GM10847 (cell line): ENCODE measurements around the gene DNAH11.

Source experiments
- POLR2A ChIP-seq: IDR thresholded peaks from 2 replicates; pipeline ENCODE4 v1.6.1; 2011; ENCODE audit not compliant: insufficient read length; ENCODE audit errors: extremely low read depth

The DNAH11 gene

DNA sequence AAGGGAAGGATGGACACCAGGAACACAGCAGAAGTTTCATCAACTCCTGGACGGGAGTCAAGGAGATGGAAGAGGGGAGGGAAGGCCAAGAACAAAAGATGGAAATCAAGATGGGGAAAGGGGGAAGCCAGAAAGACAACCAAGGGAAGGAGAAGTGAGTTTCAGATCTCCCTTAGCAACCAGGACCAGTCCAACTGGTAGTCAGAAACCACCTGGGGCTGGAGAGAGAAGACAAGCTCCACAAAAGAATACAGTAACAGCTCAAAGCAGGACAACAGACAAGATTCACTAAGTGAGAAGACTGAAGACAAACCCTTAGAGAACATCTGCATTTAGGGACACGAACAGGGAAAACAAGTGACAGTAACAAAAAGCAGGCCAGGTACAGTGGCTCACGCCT is 372.3 kb downstream of the DNAH11 start:
- TF ChIP-seq POLR2A, result no peak

DNA sequence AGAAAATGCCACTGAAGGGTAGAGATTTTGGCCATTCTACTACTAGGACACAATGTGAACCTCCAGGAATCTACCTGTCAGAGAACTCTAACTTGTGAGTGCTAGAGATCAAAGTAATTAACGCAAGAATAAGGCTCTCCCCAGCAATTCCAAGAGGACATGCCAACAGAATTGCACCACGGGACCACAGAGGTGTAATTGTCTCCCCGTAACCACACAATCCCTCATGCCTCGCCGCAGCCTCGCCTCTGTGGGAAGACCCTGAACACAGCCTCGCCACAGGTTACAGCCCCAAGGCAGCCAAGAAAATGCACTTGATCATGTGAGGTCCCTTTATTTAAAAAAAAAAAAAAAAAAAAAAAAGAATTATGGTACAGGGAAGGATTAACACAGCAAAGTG is 373.3 kb downstream of the DNAH11 start:
- TF ChIP-seq POLR2A, result no peak

DNA sequence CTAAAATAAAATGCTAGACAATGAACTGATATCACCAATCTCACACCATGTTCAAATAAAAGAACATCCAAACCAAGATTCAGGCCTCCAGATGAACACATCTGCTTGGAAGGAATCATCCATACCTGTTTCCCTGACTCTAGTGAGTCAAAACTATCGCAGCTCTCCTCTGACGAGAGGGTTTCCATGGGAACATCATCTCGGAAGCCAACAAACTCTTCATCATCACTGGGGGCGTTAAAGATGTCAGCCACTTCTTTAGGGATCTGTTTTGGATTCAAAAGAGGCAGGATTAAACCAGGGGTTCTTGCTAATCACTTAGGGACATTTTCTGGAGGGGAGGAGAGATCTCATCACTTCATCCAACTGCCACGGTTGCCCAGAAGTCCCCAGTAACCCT is 373.8 kb downstream of the DNAH11 start:
- no peak for TF ChIP-seq POLR2A

DNA sequence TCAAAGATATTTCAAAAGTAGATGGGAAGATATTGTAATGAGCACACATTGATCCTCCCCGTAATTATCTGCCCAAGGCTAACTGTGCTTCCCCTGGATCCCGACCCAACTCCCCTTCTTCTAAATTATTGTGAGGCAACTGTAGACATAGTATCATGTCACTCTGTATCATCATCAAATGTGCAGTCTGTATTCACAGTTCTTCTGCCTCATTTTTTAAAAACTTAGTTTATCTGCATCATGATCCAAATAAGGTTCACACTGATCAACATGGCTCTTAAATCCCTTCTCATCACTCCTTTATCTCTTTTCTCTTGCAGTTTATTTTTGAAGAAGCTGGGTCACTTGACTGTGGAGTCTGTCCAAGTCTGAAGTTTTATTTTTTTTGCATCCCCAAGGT is 375.4 kb downstream of the DNAH11 start:
- no peak for TF ChIP-seq POLR2A

DNA sequence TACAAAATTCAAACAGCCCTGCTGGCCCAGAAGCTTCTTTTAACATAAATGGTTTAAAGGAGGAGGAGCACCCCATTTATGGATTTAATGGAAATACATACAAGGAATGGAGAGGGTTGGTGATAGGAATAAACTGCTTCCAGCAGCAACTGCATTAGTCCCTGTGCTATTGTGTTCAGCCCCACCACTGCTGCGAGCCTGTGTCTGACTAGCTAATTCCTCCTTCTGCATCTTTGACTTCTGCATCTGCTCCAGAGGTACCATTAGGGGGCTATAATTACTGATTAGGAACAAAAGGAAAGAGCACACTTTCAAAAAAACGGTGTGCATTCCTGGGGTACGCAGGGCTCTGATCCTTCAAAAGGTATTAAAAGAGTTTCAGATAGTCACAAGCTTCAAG is 378.1 kb downstream of the DNAH11 start:
- no peak for TF ChIP-seq POLR2A

DNA sequence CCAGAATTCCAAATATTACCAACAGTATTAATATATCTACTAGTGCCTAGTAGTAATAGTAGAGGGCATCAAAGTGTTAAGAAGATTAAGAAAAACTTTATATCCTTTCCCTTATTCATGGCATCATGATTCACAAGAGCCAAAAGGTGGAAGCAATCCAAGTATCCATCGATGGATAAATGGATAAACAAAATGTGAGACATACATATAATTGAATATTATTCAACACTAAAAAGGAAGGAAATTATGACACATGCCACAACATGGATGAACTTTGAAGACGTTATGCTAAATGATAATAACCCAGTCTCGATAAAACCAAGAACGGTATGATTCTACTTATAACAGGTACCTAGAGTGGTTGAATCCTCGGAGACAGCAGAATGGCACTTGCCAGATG is 379.8 kb downstream of the DNAH11 start:
- no peak for TF ChIP-seq POLR2A

DNA sequence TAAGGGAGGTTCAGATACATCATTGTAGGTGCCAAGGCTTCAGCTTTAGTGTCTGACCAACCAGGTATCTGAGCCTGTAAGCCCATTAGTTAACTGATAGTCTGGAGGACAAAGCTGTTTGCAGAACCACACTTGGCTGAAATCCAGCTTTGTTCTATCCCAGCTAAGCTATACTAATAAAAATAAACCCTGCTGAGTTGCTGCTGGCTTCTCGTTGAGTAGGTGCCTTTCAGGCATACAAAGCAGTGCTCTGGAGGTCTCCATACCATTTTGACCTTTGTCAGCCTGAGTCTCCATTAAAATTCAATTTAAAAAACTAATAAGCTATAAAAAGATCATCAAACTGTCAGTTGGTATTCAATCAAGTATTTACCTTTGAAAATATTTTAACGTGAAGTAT is 380.8 kb downstream of the DNAH11 start:
- TF ChIP-seq POLR2A, result no peak

DNA sequence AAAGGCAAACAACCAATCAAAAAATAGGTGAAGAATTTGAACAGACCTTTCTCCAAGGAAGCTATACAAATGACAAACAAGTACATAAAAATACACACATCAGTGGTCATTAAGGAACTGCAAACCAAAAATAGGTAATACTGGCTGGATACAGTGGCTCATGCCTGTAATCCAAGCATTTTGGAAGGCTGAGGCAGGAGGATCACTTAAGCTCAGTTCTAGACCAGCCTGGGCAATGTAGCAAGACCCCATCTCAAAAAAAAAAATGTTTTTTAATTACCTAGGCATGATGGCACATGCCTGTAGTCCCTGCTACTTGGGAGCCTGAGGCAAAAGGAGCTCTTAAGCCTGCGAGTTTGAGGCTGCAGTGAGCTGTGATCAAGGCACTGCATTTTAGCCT is 383.6 kb downstream of the DNAH11 start:
- TF ChIP-seq POLR2A, result no peak

DNA sequence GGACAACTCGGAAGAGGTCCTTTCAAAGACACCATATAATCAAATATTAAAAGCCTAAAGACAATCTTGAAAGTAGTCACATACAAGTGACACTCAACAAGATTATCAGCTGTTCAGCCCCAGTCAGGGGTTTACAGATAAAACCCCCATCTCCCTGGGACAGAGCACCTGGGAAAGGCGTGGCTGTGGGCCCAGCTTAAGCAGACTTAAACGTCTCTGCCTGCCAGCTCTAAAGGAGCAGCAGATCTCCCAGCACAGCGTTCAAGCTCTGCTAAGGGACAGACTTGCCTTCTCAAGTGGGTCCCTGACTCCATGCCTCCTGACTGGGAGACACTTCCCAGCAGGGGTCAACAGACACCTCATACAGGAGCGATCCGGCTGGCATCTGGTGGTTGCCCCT is 384.9 kb downstream of the DNAH11 start:
- TF ChIP-seq POLR2A, result no peak

DNA sequence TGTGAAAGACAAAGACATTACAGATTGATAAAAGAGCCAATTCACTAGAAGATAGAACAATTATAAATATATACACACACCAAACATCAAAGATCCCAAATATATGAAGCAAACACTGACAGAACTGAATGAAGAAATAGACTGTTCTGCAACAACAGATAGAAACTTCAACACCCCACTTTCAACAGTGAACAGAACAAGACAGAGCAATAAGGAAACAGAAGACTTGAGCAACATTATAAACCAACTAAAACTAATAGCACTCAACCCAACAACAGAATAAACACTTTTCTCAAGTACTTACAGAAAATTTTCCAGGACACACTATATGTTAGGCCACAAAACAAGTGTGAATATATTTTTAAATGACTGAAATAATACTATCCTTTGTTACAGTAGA is 392.0 kb downstream of the DNAH11 start:
- no peak for TF ChIP-seq POLR2A

DNA sequence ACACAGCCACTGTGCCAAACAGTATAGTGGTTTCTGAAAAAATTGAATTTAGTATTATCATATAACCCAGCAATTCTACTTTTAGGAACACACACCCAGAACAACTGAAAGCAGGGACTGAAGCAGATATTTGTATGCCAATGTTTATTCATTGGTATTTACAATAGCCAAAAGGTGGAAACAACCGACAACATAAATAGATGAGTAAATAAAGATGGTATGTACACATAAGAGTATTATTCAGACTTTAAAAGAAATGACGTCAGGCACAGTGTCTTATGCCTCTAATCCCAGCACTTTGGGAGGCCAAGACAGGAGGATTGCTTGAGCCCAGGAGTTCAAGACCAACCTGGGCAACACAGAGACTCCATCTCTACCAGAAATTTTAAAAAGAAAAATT is 395.6 kb downstream of the DNAH11 start:
- TF ChIP-seq POLR2A, result no peak

DNA sequence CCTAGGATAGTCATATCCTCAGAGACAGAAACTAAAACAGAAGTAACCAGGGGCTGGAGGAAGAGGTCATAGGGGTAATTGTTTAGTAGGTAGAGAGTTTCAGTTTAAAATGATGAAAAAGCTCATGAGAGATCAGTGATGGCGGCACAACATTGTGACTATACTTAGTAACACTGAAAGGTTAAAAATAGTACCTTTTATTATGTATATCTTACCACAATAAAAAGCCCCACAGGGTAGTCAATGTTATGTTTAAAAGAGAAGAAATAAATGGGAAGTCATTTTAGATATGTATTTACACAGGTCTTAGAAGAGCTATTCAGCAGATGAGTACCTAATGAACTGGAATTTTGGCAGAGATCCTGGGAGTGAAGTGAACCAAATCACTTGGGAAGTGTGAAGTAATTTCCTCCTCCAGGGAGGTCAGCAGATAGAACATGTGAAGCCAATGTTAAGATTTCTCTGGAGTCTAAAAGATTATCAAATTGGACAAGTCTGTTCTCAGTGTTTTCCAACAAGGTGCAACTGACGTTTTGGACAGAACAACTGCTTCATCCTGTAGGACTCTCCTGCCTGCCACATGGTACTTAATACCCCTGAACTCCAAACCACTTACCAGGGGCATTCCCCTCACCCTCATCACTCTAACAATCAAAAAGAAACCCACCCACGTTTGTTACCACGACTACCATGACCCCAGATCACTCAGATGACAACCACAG is 396.5 kb downstream of the DNAH11 start:
- TF ChIP-seq POLR2A, result no peak

DNA sequence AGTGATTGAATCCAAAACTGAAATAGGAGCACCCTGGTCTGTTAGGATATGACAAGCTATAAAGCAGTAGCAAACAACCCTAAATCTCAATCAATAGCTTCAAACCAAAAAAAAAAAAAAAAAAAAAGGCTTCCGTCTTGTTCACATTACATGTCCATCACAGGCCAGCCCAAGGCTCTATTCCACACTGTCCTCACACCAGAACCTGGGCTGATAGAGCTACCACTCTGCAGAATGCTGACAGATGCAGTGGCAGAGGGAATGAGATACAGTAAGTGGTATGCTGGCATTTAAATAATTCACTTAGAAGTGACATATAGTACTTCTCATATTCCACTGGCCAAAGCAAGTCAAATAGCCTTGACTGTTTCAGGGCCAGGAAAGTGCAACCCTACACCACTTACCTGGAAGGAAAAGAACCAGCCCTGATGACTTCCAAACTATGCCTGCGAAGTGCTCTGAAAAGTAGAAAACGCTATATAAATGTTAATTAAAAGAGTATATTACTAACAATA is 397.1 kb downstream of the DNAH11 start:
- TF ChIP-seq POLR2A, result no peak

DNA sequence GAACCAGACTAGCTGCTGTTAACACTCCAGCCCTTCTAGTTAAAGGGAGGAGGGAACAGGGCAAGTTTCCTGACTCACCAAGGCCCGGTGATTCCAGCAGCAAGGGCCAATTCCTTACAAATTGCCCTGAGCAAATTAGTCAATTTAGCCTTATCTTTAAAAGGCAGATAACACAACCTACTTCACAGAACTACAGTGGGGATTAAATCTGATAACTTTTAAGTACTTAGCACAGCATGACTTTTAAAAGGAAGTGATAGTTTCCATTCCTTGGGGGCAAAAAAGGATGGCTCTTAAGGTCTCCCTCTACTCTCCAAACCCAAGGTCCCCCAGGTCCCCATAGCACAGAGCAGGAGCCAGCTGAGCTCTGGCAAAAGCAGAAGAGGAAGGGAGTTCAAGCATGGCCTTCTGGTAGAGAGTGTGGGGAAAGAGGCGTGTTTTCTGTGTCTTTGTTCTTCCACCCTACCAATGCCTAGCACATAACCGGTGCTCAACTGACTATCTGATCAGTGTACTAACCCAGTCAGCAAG is 398.8 kb downstream of the DNAH11 start:
- TF ChIP-seq POLR2A, result no peak

DNA sequence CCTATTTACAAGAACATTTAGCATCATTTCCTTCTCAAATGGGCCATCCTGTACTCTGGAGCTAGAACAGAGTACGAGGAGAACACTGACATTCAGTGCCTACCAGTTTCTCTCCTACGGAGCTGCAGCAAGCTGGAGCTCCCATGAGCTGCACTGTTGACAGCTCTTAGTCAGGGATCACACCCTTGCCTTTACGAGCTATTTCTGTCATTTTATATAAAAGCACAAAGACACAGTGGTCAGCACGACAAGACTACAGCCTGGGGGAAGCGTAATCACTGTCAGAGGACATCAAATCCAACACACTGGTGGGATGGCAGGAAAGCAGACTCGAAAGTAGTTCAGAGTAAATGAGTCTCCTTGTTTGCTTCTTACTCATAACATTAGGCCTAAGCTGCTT is 400.1 kb downstream of the DNAH11 start:
- no peak for TF ChIP-seq POLR2A

DNA sequence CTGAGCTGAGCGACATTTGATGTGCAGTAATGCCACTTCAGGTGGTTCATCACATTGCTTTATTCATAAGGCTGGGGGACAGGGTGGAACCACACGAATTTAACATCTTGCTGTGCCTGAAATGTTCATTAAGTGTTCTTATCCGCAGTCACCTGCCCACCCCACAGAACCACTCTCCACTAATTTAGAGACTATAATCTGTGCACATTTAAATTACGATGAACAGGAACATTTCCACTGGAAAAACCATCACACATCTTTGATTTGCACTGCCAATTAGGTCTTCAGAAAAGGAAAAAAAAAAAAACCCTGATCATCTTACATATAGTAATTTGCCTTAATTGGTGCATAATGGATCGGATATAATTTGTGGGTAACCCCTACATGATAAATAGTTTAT is 400.6 kb downstream of the DNAH11 start:
- TF ChIP-seq POLR2A, result no peak
